Endothelial cell of umbilical vein (primary cell): ENCODE results near the gene WNT2.

ENCODE experiments used
- EZH2 ChIP-seq: IDR thresholded peaks from 2 replicates; pipeline ENCODE4 v1.6.1; 2012; ENCODE audit warnings: borderline replicate concordance, low read depth, mild to moderate bottlenecking, moderate library complexity, low read length, inconsistent platforms; ENCODE audit not compliant: severe bottlenecking
- FOS ChIP-seq: IDR thresholded peaks from 2 replicates; pipeline ENCODE4 v1.6.1; 2011; ENCODE audit warnings: mild to moderate bottlenecking, low read length, moderate library complexity, borderline replicate concordance; ENCODE audit not compliant: insufficient read depth
- POLR2A ChIP-seq: IDR thresholded peaks from 2 replicates; pipeline ENCODE4 v1.6.1; 2012; ENCODE audit warnings: low read depth, mild to moderate bottlenecking, control low read depth, low read length
- POLR2AphosphoS5 ChIP-seq: IDR thresholded peaks from 2 replicates; pipeline ENCODE4 v1.6.1; 2012; ENCODE audit warnings: low read depth, mild to moderate bottlenecking, control low read depth, low read length, moderate library complexity; ENCODE audit not compliant: insufficient read depth
- TF ChIP-seq, protein P1 (sequence below): IDR thresholded peaks from 2 replicates; pipeline ENCODE4 v1.6.1; 2011; ENCODE audit not compliant: insufficient read depth, insufficient read length
- TF ChIP-seq, protein P2 (sequence below), 2 donors: IDR thresholded peaks; 1 replicate in 1 of 2; 2 replicates in 1 of 2; pipeline ENCODE4 v1.5.1; 2011; ENCODE audit warnings: low read length in 2 of 2, mild to moderate bottlenecking in 2 of 2, moderate library complexity in 2 of 2, control low read depth in 1 of 2, inconsistent platforms in 1 of 2, low read depth in 1 of 2; ENCODE audit not compliant: insufficient read depth in 1 of 2; ENCODE audit errors: extremely low read depth in 1 of 2

DNA sequence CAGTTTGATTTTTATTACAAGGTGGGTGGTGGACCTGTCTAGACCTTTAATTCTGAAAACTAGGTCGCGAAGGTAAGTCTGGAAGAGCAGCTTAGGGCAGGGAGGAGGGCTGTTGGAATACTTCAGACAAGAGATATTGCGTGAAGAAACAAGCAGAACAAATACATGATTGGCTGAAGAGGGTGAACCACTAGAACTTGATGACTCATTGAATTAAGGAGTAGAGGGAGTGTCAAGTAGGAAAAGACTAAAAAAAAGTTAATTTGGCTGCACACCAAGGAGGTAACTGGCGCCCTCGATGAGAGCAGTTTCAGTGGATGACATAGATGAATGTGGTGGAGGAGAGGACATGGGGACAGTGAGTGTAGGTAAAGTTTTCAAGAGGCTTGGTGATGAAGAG is 41.3 kb downstream of the WNT2 start:
- TF ChIP-seq POLR2A (no peak), EZH2 (no peak), POLR2AphosphoS5 (no peak), FOS (no peak)
- TF ChIP-seq, protein P1, sequence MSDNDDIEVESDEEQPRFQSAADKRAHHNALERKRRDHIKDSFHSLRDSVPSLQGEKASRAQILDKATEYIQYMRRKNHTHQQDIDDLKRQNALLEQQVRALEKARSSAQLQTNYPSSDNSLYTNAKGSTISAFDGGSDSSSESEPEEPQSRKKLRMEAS, result no peak
- TF ChIP-seq, protein P2, sequence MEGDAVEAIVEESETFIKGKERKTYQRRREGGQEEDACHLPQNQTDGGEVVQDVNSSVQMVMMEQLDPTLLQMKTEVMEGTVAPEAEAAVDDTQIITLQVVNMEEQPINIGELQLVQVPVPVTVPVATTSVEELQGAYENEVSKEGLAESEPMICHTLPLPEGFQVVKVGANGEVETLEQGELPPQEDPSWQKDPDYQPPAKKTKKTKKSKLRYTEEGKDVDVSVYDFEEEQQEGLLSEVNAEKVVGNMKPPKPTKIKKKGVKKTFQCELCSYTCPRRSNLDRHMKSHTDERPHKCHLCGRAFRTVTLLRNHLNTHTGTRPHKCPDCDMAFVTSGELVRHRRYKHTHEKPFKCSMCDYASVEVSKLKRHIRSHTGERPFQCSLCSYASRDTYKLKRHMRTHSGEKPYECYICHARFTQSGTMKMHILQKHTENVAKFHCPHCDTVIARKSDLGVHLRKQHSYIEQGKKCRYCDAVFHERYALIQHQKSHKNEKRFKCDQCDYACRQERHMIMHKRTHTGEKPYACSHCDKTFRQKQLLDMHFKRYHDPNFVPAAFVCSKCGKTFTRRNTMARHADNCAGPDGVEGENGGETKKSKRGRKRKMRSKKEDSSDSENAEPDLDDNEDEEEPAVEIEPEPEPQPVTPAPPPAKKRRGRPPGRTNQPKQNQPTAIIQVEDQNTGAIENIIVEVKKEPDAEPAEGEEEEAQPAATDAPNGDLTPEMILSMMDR (IDR thresholded peaks at IDR 0.05; ENCODE audit: extremely low read depth in 1 of 2, insufficient read depth in 1 of 2, low read depth in 1 of 2, low read length in 2 of 2), result no peak
